HEK293T (cell line): ENCODE measurements around the gene GIMAP5.

Experiments
- ARNT ChIP-seq: fragments of 450-650 bp; IDR thresholded peaks from 2 replicates; pipeline ENCODE4 v1.6.1; 2017; ENCODE audit warnings: mild to moderate bottlenecking
- BHLHE40 ChIP-seq: fragments of 450-650 bp; IDR thresholded peaks from 2 replicates; pipeline ENCODE4 v1.6.1; 2016; ENCODE audit warnings: mild to moderate bottlenecking, moderate library complexity, borderline replicate concordance
- CTBP1 ChIP-seq: fragments of 450-650 bp; IDR thresholded peaks from 2 replicates; pipeline ENCODE4 v1.6.1; 2016; ENCODE audit warnings: borderline replicate concordance
- ELF4 ChIP-seq: fragments of 450-650 bp; IDR thresholded peaks from 2 replicates; pipeline ENCODE4 v1.6.1; 2017; ENCODE audit warnings: antibody characterized with exemption
- FOXA1 ChIP-seq: fragments of 450-650 bp; IDR thresholded peaks from 2 replicates; pipeline ENCODE4 v1.6.1; 2016; ENCODE audit warnings: mild to moderate bottlenecking
- FOXK2 ChIP-seq: fragments of 450-650 bp; IDR thresholded peaks from 2 replicates; pipeline ENCODE4 v1.6.1; 2016; ENCODE audit warnings: mild to moderate bottlenecking
- FOXM1 ChIP-seq: fragments of 450-650 bp; IDR thresholded peaks from 2 replicates; pipeline ENCODE4 v1.6.1; 2017; ENCODE audit warnings: mild to moderate bottlenecking, borderline replicate concordance
- HDGF ChIP-seq: fragments of 450-650 bp; IDR thresholded peaks from 2 replicates; pipeline ENCODE4 v1.6.1; 2017; ENCODE audit warnings: antibody characterized with exemption, borderline replicate concordance
- L3MBTL2 ChIP-seq: fragments of 450-650 bp; conservative IDR thresholded peaks from 2 replicates; pipeline ENCODE4 v1.6.1; 2016; ENCODE audit warnings: mild to moderate bottlenecking
- PKNOX1 ChIP-seq: fragments of 450-650 bp; IDR thresholded peaks from 2 replicates; pipeline ENCODE4 v1.6.1; 2016
- SP1 ChIP-seq: fragments of 450-650 bp; IDR thresholded peaks from 2 replicates; pipeline ENCODE4 v1.6.1; 2017
- SUZ12 ChIP-seq: fragments of 450-650 bp; IDR thresholded peaks from 2 replicates; pipeline ENCODE4 v1.6.1; 2016; ENCODE audit warnings: mild to moderate bottlenecking
- TARDBP ChIP-seq: fragments of 450-650 bp; IDR thresholded peaks from 2 replicates; pipeline ENCODE4 v1.6.1; 2016

- no peak for TF ChIP-seq L3MBTL2
- no peak for TF ChIP-seq FOXK2
- TF ChIP-seq PKNOX1, result no peak
- no peak for TF ChIP-seq BHLHE40
- no peak for TF ChIP-seq FOXM1
- TF ChIP-seq HDGF, result no peak
- TF ChIP-seq ARNT, result no peak
- no peak for TF ChIP-seq CTBP1
- no peak for TF ChIP-seq ELF4
- TF ChIP-seq SUZ12, result no peak
- TF ChIP-seq FOXA1, result no peak
- no peak for TF ChIP-seq TARDBP
- no peak for TF ChIP-seq SP1
Measured at GRCh38 chr7:150745086-150745485, 7.9 kb downstream of the GIMAP5 start.
